Measurements from ENCODE around the gene ENAH. TPM values are rescaled to one million over a fixed set of nuclear protein-coding genes. Genes with fewer than 3 reads are reported as not detected.
"Not testable (repeated sequence)": the region's sequence is repeated elsewhere in the genome, so short reads cannot be mapped to it uniquely, and the experiment has no call there.

The ENAH gene
- polyA plus RNA-seq, 10 donors, result 115 to 167 (median 133) TPM

DNA sequence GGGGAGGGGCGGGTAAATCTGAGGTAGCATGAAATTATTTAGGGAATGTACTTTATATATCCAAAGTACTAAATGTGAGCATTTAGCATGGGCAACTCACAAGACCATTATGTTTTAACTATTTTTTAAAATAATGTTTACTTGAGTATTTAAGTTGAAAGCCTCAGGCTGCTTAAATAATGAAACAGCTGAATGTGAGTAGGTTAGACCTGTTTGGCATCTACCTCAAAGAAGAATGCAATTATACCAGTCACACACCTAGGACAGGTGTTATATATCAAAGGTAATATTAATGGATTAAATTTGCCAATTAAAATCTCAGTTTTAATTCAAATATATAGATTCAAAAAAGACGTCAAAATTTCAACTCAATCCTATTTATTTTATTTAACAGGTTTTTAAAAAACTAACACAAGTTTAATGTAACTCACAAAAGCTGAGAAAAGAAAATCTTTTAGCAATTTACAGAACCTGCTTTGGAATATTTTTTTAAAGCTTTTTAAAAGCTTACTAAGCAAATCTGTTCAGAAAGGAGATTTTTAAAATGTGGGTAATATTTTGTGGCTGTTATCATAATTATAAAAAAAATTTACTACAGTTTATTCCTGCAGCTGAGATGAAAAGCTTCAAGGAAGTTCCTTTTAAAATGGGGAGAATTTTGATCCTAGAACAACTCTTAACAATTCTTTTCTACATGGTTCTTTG, 120.5 kb downstream of the ENAH start:
- DNase-seq, result no peak

GRCh38 chr1:225529726-225530125, 123.2 kb downstream of the ENAH start:
- DNase-seq, result no peak

DNA sequence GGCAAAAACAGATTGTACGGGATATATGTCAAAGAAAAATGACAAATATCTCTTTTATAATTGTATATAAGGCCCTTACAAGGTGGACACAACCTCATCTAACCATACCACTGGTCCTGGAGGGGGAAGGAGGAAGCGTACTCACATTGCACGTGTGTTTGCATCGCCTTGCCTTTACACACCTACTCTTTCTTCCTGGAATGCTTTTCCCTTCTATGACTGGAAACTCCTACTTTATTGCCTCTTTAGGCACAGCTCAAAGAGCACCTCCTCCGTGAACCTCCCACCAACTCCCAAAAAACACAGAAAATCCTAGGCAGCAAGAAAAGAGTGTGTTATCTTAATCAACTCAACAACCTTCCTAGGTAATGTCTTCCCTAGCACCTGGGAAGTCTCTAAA, 125.3 kb downstream of the ENAH start:
- no peak for DNase-seq

GRCh38 chr1:225526878-225527277, 126.0 kb downstream of the ENAH start:
- peak in 2 of 3 donors; percentile 38 to 43 for DNase-seq

GRCh38 chr1:225525377-225525776, 127.5 kb downstream of the ENAH start:
- DNase-seq, result no peak

DNA sequence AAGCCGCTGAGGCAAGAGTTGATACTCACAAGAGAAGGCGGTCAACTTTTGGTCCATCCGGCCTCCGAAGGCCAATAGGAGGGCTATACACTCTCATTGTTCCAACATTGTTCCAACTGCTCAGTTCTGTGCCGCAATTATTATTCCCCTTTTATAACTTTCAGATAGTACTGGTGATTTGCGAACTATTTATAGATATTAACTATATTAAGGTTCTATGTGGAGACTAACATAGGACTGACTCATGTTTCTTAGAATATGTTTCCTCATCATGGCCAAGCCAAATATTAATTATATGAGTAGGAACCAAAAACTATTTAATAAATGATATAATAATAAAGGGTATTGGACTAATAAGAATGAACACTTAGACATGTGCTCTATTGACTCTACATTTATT, 128.4 kb downstream of the ENAH start:
- DNase-seq, result no peak

DNA sequence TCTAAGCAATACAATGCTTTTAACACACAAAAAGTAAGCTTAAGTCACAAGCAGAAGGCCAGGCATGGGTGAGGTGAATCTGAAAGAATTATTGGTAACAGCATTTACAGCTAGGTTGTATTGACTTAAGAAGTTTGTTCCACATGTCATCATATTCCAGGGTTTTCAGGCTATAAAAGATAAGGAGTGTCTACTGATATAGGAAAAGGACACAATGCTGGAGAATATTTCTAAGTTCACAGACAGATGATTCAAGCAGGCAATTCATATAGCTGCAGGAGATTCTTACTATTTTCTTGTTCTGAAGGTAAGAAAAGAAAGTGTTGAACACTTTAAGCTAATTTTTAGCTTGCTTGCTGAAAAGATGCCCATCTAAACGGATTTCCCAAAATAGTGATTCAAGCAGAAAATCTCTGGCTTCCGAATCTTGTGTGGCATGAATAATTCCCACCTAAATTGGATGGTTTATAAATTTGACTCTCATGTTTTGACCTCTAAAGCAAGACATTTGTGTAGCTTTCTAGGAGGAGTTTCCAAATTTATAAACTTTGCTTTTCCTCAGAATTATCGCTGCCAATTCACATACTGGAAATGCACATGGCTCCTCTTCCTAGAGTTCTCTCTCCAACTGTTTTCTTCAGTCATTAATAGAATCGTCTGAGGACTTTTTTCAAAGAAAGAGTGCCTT, 129.5 kb downstream of the ENAH start:
- DNase-seq, result no peak

DNA sequence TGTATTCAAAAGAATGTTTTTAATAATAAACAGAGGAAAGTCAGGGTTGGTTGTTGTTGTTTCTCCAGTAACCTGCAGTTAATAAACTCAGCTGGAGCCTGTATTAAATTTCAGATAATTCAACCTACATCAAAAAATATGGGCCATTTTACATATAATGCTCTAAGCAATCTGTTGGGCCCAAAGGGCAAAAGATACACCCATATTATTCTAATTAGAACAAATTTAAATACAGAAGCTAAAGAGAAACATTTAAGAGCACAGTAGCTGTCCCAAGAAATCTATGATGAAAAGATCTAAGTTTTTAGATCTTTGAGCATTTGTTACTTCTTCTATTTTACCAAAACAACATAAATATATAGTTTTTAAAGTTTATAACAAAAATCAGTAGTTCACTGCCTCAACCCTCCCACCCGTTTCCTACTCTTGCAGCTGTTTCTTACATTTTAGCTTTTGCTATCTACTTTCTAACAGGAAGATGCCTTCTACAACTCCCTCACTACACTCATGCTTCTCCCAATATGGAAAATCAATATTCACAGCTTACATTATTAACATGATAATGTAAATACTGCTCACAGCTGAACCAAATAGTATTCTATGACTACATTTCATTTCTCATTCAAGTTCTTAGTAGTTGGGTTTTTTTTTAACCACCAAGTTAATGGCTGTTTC, 130.2 kb downstream of the ENAH start:
- no peak for DNase-seq

DNA sequence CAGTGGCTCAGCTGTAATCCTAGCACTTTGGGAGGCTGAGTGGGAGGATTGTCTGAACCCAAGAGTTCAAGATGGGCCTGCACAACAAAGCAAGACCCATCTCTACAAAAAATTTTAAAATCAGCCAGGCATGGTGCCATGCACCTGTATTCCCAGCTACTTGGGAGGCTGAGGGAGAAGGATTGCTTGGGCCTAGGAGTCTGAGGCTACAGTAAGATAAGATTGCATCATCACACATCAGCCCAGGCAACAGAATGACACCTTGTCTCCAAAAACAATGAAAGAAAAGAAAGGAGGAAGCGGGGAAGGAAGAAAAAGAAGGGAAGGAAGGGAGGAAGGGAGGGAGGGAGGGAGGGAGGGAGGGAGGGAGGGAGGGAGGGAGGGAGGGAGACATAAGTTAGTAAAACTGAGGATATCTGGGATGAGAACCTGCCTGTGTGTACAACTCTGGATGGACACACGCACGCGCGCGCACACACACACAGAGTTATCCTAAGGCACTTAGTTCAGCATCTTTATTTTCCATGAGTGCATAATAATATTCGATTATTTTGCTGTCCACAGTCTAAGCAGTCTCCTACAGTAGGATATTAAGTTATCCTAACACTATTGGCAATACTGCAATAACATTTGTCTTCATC, 132.2 kb downstream of the ENAH start:
- no peak for DNase-seq

DNA sequence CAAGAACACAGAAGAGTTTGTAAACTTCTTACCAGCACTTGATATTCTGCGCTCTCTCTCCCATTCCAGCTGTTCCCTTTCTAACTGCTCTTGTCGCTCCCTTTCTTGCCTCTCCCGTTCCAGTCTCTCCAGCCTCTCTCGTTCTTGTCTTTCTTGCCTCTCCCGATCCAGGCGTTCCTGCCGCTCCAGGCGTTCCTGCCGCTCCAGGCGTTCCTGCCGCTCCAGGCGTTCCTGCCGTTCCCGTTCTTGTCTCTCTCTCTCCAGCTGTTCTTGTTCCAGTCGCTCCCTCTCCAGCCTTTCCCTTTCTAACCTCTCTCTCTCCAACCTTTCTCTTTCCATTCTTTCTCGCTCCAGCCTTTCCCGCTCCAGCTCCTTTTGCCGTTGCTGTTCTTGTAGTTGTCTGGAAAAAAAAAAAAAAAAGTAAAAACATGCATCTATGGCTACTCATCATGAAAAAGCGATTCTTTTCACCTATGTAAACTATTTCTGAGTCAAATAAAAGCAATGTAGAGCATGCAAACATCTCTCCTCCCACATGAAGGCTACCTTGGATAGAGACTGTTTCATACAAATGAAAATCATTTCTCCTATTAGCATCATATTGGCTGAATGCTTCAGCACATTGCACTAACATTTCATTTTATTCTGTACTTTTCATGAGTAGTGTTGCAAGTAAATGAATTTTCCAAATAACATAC, 133.6 kb downstream of the ENAH start:
- DNase-seq, result peak in 2 of 3 donors; percentile 10 to 22

DNA sequence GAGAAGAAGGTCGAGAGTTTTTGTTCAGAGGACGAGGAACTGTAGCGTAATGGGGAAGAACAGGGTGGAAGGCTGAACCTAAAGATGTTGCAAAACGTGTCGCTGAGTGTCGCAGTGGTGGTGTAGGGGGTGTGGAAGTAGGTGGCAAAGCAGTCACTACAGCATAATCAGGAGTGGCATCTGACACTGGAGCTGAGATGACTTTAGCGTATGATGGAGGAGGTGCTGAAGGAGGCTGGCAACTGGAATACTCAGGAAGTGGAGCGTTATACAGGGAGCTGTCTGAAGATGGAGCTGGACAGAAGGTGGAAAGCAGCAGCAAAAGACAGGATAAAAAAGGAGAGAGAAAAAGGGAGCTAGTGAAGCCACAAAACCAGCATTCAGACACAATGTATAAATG, 135.2 kb downstream of the ENAH start:
- no peak for DNase-seq

GRCh38 chr1:225517221-225517620, 135.7 kb downstream of the ENAH start:
- no peak for DNase-seq

- no peak for DNase-seq
Measured at GRCh38 chr1:225514671-225515081, 138.2 kb downstream of the ENAH start.

DNA sequence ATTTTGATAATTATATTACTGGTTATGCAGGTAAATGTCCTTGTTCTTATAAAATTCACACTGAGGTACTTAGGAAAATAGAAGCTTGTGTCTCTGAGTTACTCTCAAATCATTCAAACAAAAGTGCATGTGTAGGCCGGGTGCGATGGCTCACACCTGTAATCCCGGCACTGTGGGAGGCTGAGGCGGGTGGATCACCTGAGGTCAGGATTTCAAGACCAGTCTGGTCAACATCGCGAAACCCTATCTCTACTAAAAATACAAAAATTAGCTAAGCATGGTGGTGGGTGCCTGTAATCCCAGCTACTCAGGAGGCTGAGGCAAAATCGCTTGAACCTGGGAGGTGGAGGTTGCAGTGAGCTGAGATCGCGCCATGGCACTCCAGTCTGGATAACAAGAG, 139.3 kb downstream of the ENAH start:
- DNase-seq, result not testable (repeated sequence)

DNA sequence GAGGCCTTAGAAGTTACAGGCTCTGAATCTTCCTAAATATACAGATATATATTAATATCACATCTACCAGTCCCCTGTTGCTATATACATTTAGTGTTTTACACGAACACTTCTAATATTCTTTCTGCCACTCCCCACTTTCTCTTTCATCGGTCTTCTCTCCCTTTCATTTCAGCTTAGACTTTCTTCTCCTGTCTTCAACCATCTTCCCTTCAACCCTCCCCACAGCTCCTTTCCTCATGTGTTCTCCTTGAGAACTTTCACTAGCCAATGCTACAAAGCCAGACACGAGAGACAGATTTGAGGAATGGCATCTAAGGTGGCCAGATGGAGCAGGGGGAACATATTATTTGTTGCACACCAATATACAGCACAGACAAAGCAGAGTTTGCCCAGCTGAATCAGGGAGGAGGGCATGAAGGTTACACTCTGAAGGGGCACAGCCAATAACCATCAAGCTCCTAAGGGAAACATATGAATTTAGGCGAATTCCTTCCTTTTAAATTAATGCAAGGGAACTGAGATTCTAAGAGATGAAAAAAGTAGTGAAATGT, 141.0 kb downstream of the ENAH start:
- DNase-seq, result no peak

- not testable (repeated sequence) for DNase-seq
Measured at GRCh38 chr1:225510740-225511139, 142.2 kb downstream of the ENAH start.

- DNase-seq, result no peak
Measured at GRCh38 chr1:225509770-225510169, 143.2 kb downstream of the ENAH start.

DNA sequence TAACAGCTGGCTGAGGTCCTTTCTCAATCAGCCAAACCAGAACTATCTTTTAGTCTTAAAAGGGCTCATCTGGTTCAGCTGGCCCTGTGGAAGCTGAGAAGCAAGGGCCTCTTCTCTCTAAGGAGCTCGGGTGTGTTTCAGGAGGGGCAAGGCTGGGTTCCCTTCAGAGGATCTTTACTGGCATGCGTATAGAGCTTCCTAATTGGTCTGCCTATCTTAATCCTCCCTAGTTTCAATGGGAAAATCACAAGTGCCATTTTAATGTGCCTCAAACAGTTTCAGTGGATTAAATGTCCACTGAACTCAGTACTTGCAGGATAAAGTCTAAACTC, 143.6 kb downstream of the ENAH start:
- DNase-seq, result no peak

DNA sequence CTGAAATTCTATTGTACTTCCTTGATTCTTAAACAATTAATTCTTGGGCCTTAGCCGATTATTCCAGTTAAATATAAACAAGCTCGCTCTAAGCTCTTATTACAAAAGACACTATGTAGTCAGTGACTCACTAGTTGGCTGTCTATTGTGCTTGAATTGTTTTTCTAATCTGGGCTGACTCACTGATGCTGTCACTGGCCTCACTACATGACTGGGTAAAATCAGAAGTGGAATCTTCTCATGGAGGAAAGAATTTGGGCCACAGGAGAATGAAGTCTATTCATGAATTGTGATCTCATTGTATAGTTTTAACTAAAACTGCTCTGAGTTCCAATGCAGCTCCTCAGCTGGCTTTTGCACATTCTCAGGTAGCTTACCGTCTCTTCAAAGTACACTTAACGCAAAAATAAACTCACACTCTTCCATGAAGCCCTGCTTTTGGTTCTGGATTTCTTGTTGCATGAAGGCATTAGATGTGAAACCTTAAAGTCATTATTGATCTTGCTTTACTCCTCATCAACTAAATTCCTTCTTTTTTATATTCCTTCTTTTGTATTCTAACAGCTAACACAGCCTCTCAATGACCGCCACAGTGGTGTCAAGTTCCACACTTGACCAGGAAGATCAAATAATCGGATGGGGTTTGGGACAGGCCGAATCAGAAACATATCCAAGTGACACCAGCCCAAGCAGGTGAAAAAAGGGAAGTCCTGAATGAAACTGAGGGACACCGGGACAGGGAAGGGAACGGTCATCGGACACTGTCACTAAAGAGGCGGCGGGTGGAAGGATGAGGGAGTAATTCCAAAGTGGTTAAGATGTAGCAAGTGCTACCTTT, 144.2 kb downstream of the ENAH start:
- peak; percentile 55 to 92 (median 61) for DNase-seq

GRCh38 chr1:225506727-225507126, 146.2 kb downstream of the ENAH start:
- no peak for DNase-seq

GRCh38 chr1:225504776-225505175, 148.1 kb downstream of the ENAH start:
- no peak for DNase-seq
